Transverse colon (tissue), 4 donors: ENCODE results near the gene IL3. TPM values are rescaled to one million over a fixed set of nuclear protein-coding genes. Genes with fewer than 3 reads are reported as not detected.

ENCODE experiments used
- DNase-seq: peaks from one replicate; pipeline ENCODE4 v3.0.0-alpha.2; 2019
- H3K27ac ChIP-seq, 4 donors: fragments of 200-600 bp; sonication (generic); 2 replicates each; pipeline ENCODE4 v1.5.1; 2016 to 2018; ENCODE audit warnings: inconsistent platforms in 4 of 4
- H3K27me3 ChIP-seq: fragments of 200-600 bp; sonication (generic); 2 replicates; pipeline ENCODE4 v1.5.1; 2017; ENCODE audit warnings: inconsistent platforms
- H3K36me3 ChIP-seq, 4 donors: fragments of 200-600 bp; sonication (generic); 2 replicates each; pipeline ENCODE4 v1.5.1; 2017 to 2019; ENCODE audit warnings: inconsistent platforms in 4 of 4
- H3K4me1 ChIP-seq, 4 donors: fragments of 200-600 bp; sonication (generic); 2 replicates each; pipeline ENCODE4 v1.5.1; 2017 to 2020; ENCODE audit warnings: inconsistent platforms in 4 of 4
- H3K4me3 ChIP-seq, 4 donors: fragments of 200-600 bp; sonication (generic); 1 replicate in 1 of 4; 2 replicates in 3 of 4; pipeline versions ENCODE4 v1.5.1 to v1.6.1; 2017 to 2019; ENCODE audit warnings: inconsistent platforms in 4 of 4
- H3K9me3 ChIP-seq, 2 donors: fragments of 200-600 bp; sonication (generic); 2 replicates each; pipeline ENCODE4 v1.5.1; 2017 to 2019; ENCODE audit warnings: inconsistent platforms in 2 of 2
- CTCF ChIP-seq, 5 experiments: fragments of 200-600 bp in 3 of 5; fragments of 450-650 bp in 2 of 5; sonication (generic) in 3 of 5; IDR thresholded peaks; 1 replicate in 2 of 5; 2 replicates in 3 of 5; pipeline ENCODE4 v1.5.1; 2016 to 2017; ENCODE audit warnings: antibody characterized with exemption in 5 of 5, inconsistent platforms in 3 of 5, mild to moderate bottlenecking in 2 of 5, moderate library complexity in 1 of 5
- EP300 ChIP-seq: sonication (generic); formaldehyde crosslinking; IDR thresholded peaks from one replicate; pipeline ENCODE4 v1.6.1; 2017; ENCODE audit warnings: antibody characterized with exemption, low read depth
- POLR2A ChIP-seq: fragments of 450-650 bp; IDR thresholded peaks from one replicate; pipeline ENCODE4 v1.6.1; 2016; ENCODE audit warnings: antibody characterized with exemption, mild to moderate bottlenecking, moderate library complexity
- POLR2AphosphoS5 ChIP-seq, 3 donors: sonication (generic); formaldehyde crosslinking; IDR thresholded peaks; one replicate each; pipeline ENCODE4 v1.6.1; 2016; ENCODE audit warnings: antibody characterized with exemption in 3 of 3
- WGBS, 2 donors: methylation state at CpG; one replicate each; pipeline ENCODE4 v1.1.5; 2018; ENCODE audit warnings: low coverage in 1 of 2; 5-methylcytosine and 5-hydroxymethylcytosine counted together
- in situ Hi-C, 4 donors: fragments of 200-750 bp; cut with MboI; loops; one replicate each; pipeline versions ENCODE4 v1.15.0 to v1.15.1; 2017; ENCODE audit warnings: low sequenced_read_pairs in 3 of 4, low pct_ligation_motif_present in 1 of 4, low pct_unique_long_range_greater_than_20kb in 1 of 4
- intact Hi-C: fragments of 100-400 bp; cut with DNase I; formaldehyde crosslinking; loops from one replicate; pipeline ENCODE4 v1.15.1; 2023; ENCODE audit warnings: low total_unique reads
- total RNA-seq, 4 donors: library from RNA; depleted of rRNA; stranded (reverse); fragments of >200 nt; gene quantifications; one replicate each; pipeline ENCODE4 v1.1.0, GENCODE V29; 2016

Gene IL3
- total RNA-seq, 4 donors from 2014 or later = not detected

GRCh38 chr5:132024117-132024435 lies 36.4 kb upstream of the IL3 start:
- intact Hi-C loops = no loop called here
- no peak for DNase-seq
- Histone ChIP-seq H3K36me3 (no peaks in the 10 kb centered on the region), H3K4me3 (no peak overlapping the region), H3K4me1 (no peaks in the 10 kb centered on the region), H3K9me3 (no peaks in the 10 kb centered on the region), H3K27me3 (no peaks in the 10 kb centered on the region), H3K27ac (no peak overlapping the region)
- no peak for TF ChIP-seq EP300
- no peak for TF ChIP-seq POLR2A
- no peak for TF ChIP-seq POLR2AphosphoS5 (IDR thresholded peaks at IDR 0.05)
- TF ChIP-seq CTCF (IDR thresholded peaks at IDR 0.05) = no peak
- in situ Hi-C loops = loop anchor here in 1 of 4 donors (25.0 kb wide), 1 partner anchor 587 kb away; no protein-coding TSS in a partner anchor
- WGBS, 2 donors = 65 to 72% methylated on average over 3 to 4 of the region's 4 CpGs

- no peak for DNase-seq
- H3K9me3 ChIP-seq = no peaks in the 10 kb centered on the region
- H3K27ac ChIP-seq = no peak overlapping the region
- TF ChIP-seq CTCF (IDR thresholded peaks at IDR 0.05) (no peak), POLR2AphosphoS5 (IDR thresholded peaks at IDR 0.05) (no peak), POLR2A (no peak), EP300 (no peak)
- no peak overlapping the region for H3K4me3 ChIP-seq
- intact Hi-C loops (no loop called here), in situ Hi-C loops (loop anchor here in 1 of 4 donors (25.0 kb wide), 1 partner anchor 588 kb away; no protein-coding TSS in a partner anchor)
- H3K27me3 ChIP-seq = no peaks in the 10 kb centered on the region
- no peaks in the 10 kb centered on the region for H3K36me3 ChIP-seq
- WGBS, 2 donors = 78 to 82% methylated on average over 6 to 8 of the region's 8 CpGs
- H3K4me1 ChIP-seq = no peaks in the 10 kb centered on the region
Observed at GRCh38 chr5:132024789-132025402, 35.6 kb upstream of the IL3 start.

GRCh38 chr5:132025403-132025971 lies 35.0 kb upstream of the IL3 start:
- in situ Hi-C loops (no loop called here), intact Hi-C loops (no loop called here)
- Histone ChIP-seq H3K4me1 (no peaks in the 10 kb centered on the region), H3K27ac (no peak overlapping the region), H3K4me3 (no peak overlapping the region), H3K9me3 (no peaks in the 10 kb centered on the region), H3K27me3 (no peaks in the 10 kb centered on the region), H3K36me3 (no peaks in the 10 kb centered on the region)
- WGBS, 2 donors = 80 to 84% methylated on average over 1 to 7 of the region's 7 CpGs
- no peak for DNase-seq
- TF ChIP-seq EP300 = no peak
- no peak for TF ChIP-seq CTCF (IDR thresholded peaks at IDR 0.05)
- no peak for TF ChIP-seq POLR2AphosphoS5 (IDR thresholded peaks at IDR 0.05)
- no peak for TF ChIP-seq POLR2A

- no peaks in the 10 kb centered on the region for H3K4me1 ChIP-seq
- 76% methylated on average over 5 of the region's 5 CpGs; no CpG with 5 or more reads in 1 of the 2 donors for WGBS, 2 donors
- no peaks in the 10 kb centered on the region for H3K27me3 ChIP-seq
- no peaks in the 10 kb centered on the region for H3K36me3 ChIP-seq
- H3K27ac ChIP-seq = no peak overlapping the region
- no peaks in the 10 kb centered on the region for H3K9me3 ChIP-seq
- no peak overlapping the region for H3K4me3 ChIP-seq
- intact Hi-C loops = no loop called here
- DNase-seq = no peak
- no peak for TF ChIP-seq EP300
- TF ChIP-seq POLR2AphosphoS5 (IDR thresholded peaks at IDR 0.05) = no peak
- TF ChIP-seq CTCF (IDR thresholded peaks at IDR 0.05) = no peak
- no peak for TF ChIP-seq POLR2A
- in situ Hi-C loops = no loop called here
Observed at GRCh38 chr5:132026516-132027008, 33.9 kb upstream of the IL3 start.
